H1 (cell line): ENCODE results near the gene HADHA. TPM values are rescaled to one million over a fixed set of nuclear protein-coding genes. Genes with fewer than 3 reads are reported as not detected.

Experiments used
- CTCF ChIA-PET: fragments of 300-600 bp; sonication (Branson Sonifier 250); formaldehyde crosslinking; loops from one replicate; lab custom pipeline; 2021; ENCODE audit not compliant: partially characterized antibody; lab: Charles Lee
- POLR2A ChIA-PET: fragments of 300-600 bp; sonication (Branson Sonifier 250); formaldehyde crosslinking; loops from one replicate; lab custom pipeline; 2021; ENCODE audit warnings: inconsistent platforms; ENCODE audit not compliant: partially characterized antibody; lab: Charles Lee
- DNase-seq, 2 experiments: peaks; one replicate each; pipeline versions ENCODE4 v3.0.0 to v3.0.0-alpha.2; 2010 to 2022; ENCODE audit warnings: low spot score in 2 of 2, low read depth in 1 of 2, mixed read lengths in 1 of 2
- FAIRE-seq: peaks from 2 replicates; lab custom pipeline; 2011; peaks lifted over from hg19 to GRCh38; lab: Jason Lieb, UNC
- H2AFZ ChIP-seq: 2 replicates; pipeline ENCODE4 v1.8.1; 2012; ENCODE audit warnings: low read length, inconsistent platforms
- H2AK5ac ChIP-seq: 2 replicates; pipeline ENCODE4 v1.6.1; 2013; ENCODE audit warnings: low read depth, low read length
- H2BK120ac ChIP-seq: replicated peaks from 2 replicates; pipeline ENCODE3; 2013; ENCODE audit warnings: low read depth, low read length, inconsistent platforms
- H2BK12ac ChIP-seq: 2 replicates; pipeline ENCODE4 v1.6.1; 2013; ENCODE audit warnings: low read depth, low read length
- H2BK15ac ChIP-seq: 2 replicates; pipeline ENCODE4 v1.6.1; 2013; ENCODE audit warnings: low read length
- H2BK20ac ChIP-seq: 2 replicates; pipeline ENCODE4 v1.6.1; 2013; ENCODE audit warnings: low read length
- H2BK5ac ChIP-seq: 2 replicates; pipeline ENCODE4 v1.6.1; 2013; ENCODE audit warnings: low read depth, low read length
- H3K14ac ChIP-seq: 2 replicates; pipeline ENCODE4 v1.6.1; 2013; ENCODE audit warnings: inconsistent platforms; ENCODE audit not compliant: insufficient read length
- H3K18ac ChIP-seq: 2 replicates; pipeline ENCODE4 v1.6.1; 2013; ENCODE audit warnings: low read length; ENCODE audit errors: extremely low read depth
- H3K23ac ChIP-seq: 2 replicates; pipeline ENCODE4 v1.6.1; 2013; ENCODE audit warnings: inconsistent platforms; ENCODE audit not compliant: insufficient read length
- H3K23me2 ChIP-seq: 2 replicates; pipeline ENCODE4 v1.6.1; 2013; ENCODE audit warnings: low read depth, low read length
- H3K27ac ChIP-seq: 2 replicates; pipeline ENCODE4 v1.6.1; 2011; ENCODE audit warnings: low read depth, low read length, inconsistent platforms
- H3K27me3 ChIP-seq, 4 experiments: replicated peaks in 1 of 4; 1 replicate in 1 of 4; 2 replicates in 3 of 4; pipeline versions ENCODE4 v1.6.1 to v1.8.1; 2011 to 2013; ENCODE audit warnings: low read length in 3 of 4, mild to moderate bottlenecking in 3 of 4, inconsistent platforms in 2 of 4, mixed read lengths in 2 of 4, moderate library complexity in 1 of 4; ENCODE audit not compliant: control insufficient read depth in 3 of 4, insufficient read depth in 3 of 4; ENCODE audit errors: extremely low read depth in 1 of 4
- H3K36me3 ChIP-seq, 4 experiments: 2 replicates each; pipeline versions ENCODE4 v1.6.1 to v1.8.1; 2011 to 2013; ENCODE audit warnings: mild to moderate bottlenecking in 4 of 4, low read length in 3 of 4, moderate library complexity in 2 of 4, control low read depth in 1 of 4, inconsistent platforms in 1 of 4; ENCODE audit not compliant: insufficient read depth in 4 of 4, control insufficient read depth in 2 of 4
- H3K4ac ChIP-seq: replicated peaks from 2 replicates; pipeline ENCODE3; 2013; ENCODE audit warnings: low read length, low read depth, mixed read lengths, inconsistent platforms; ENCODE audit not compliant: insufficient read length
- H3K4me1 ChIP-seq, 4 experiments: replicated peaks in 1 of 4; 1 replicate in 1 of 4; 2 replicates in 3 of 4; pipeline versions ENCODE4 v1.6.1 to v1.8.1; 2011 to 2013; ENCODE audit warnings: low read length in 3 of 4, inconsistent platforms in 2 of 4, mixed read lengths in 1 of 4; ENCODE audit not compliant: insufficient read depth in 4 of 4, control insufficient read depth in 3 of 4
- H3K4me2 ChIP-seq, 2 experiments: 2 replicates each; pipeline versions ENCODE4 v1.6.1 to v1.8.1; 2011 to 2013; ENCODE audit warnings: low read depth in 2 of 2, low read length in 2 of 2, control low read depth in 1 of 2, inconsistent platforms in 1 of 2, mild to moderate bottlenecking in 1 of 2; ENCODE audit not compliant: insufficient read depth in 1 of 2
- H3K4me3 ChIP-seq, 4 experiments: fragments of 200-600, 300-600 bp in 1 of 4; sonication (generic), shearing (Covaris generic), sonication (Bioruptor Twin) in 1 of 4; 2 replicates each; pipeline versions ENCODE4 v1.5.1 to v1.8.1; 2011 to 2016; ENCODE audit warnings: low read length in 4 of 4, low read depth in 3 of 4, control low read depth in 2 of 4, inconsistent platforms in 2 of 4, mild to moderate bottlenecking in 2 of 4, mixed read lengths in 1 of 4, moderate library complexity in 1 of 4; ENCODE audit not compliant: insufficient read depth in 2 of 4; ENCODE audit errors: extremely low read depth in 1 of 4
- H3K56ac ChIP-seq: replicated peaks from 2 replicates; pipeline ENCODE3; 2013; ENCODE audit warnings: low read depth, mild to moderate bottlenecking, mixed read lengths, low read length, inconsistent platforms; ENCODE audit not compliant: insufficient read length
- H3K79me1 ChIP-seq: 2 replicates; pipeline ENCODE4 v1.6.1; 2013; ENCODE audit warnings: low read depth, low read length, control low read depth
- H3K79me2 ChIP-seq, 2 experiments: 2 replicates each; pipeline versions ENCODE4 v1.6.1 to v1.8.1; 2012 to 2013; ENCODE audit warnings: low read length in 2 of 2, mild to moderate bottlenecking in 2 of 2, inconsistent platforms in 1 of 2; ENCODE audit not compliant: insufficient read depth in 2 of 2, control insufficient read depth in 1 of 2
- H3K9ac ChIP-seq, 4 experiments: replicated peaks in 1 of 4; 1 replicate in 1 of 4; 2 replicates in 3 of 4; pipeline versions ENCODE4 v1.6.1 to v1.8.1; 2011 to 2013; ENCODE audit warnings: low read depth in 3 of 4, low read length in 3 of 4, control low read depth in 2 of 4, mild to moderate bottlenecking in 2 of 4, moderate library complexity in 2 of 4, inconsistent platforms in 1 of 4; ENCODE audit errors: extremely low read depth in 1 of 4
- H3K9me3 ChIP-seq, 2 experiments: 2 replicates each; pipeline versions ENCODE4 v1.6.1 to v1.8.1; 2012 to 2013; ENCODE audit warnings: mild to moderate bottlenecking in 2 of 2, moderate library complexity in 2 of 2, control low read depth in 1 of 2, inconsistent platforms in 1 of 2, low read depth in 1 of 2, low read length in 1 of 2, mixed read lengths in 1 of 2; ENCODE audit not compliant: insufficient read depth in 2 of 2
- H4K20me1 ChIP-seq, 2 experiments: replicated peaks in 1 of 2; 2 replicates each; pipeline versions ENCODE3 to v1.8.1; 2011 to 2013; ENCODE audit warnings: inconsistent platforms in 2 of 2, low read length in 2 of 2, mild to moderate bottlenecking in 1 of 2; ENCODE audit not compliant: insufficient read depth in 2 of 2, control insufficient read depth in 1 of 2
- H4K5ac ChIP-seq: 2 replicates; pipeline ENCODE4 v1.6.1; 2013; ENCODE audit warnings: low read length, low read depth, mixed read lengths, inconsistent platforms; ENCODE audit not compliant: insufficient read length
- H4K8ac ChIP-seq: 2 replicates; pipeline ENCODE4 v1.8.0; 2013; ENCODE audit warnings: mild to moderate bottlenecking, moderate library complexity, low read length, inconsistent platforms; ENCODE audit not compliant: insufficient read depth; ENCODE audit errors: extremely low read depth
- H4K91ac ChIP-seq: replicated peaks from 2 replicates; pipeline ENCODE3; 2013; ENCODE audit warnings: low read length, mixed read lengths, inconsistent platforms; ENCODE audit not compliant: insufficient read length
- CHD2 ChIP-seq: IDR thresholded peaks from 2 replicates; pipeline ENCODE4 v1.6.1; 2012; ENCODE audit warnings: low read length, improper control_type of control experiment
- CREB1 ChIP-seq: IDR thresholded peaks from 2 replicates; pipeline ENCODE4 v1.6.1; 2012; ENCODE audit warnings: inconsistent platforms
- CTCF ChIP-seq, 3 experiments: IDR thresholded peaks; 1 replicate in 2 of 3; 2 replicates in 1 of 3; pipeline versions ENCODE4 v1.5.1 to v1.6.1; 2011; ENCODE audit warnings: low read length in 3 of 3, mild to moderate bottlenecking in 3 of 3, inconsistent platforms in 2 of 3, low read depth in 1 of 3, moderate library complexity in 1 of 3; ENCODE audit not compliant: insufficient read depth in 1 of 3; ENCODE audit errors: control extremely low read depth in 1 of 3
- EGR1 ChIP-seq: IDR thresholded peaks from 2 replicates; pipeline ENCODE4 v1.6.1; 2011; ENCODE audit warnings: low read depth, low read length, borderline replicate concordance
- MAX ChIP-seq: IDR thresholded peaks from 2 replicates; pipeline ENCODE4 v1.6.1; 2012; ENCODE audit warnings: inconsistent platforms
- TAF7 ChIP-seq: optimal IDR thresholded peaks from 2 replicates; pipeline ENCODE3; 2011; ENCODE audit warnings: low read depth, mild to moderate bottlenecking, inconsistent platforms, low read length, moderate library complexity, borderline replicate concordance
- TEAD4 ChIP-seq: IDR thresholded peaks from 2 replicates; pipeline ENCODE4 v1.6.1; 2012; ENCODE audit warnings: low read depth, low read length, inconsistent platforms, mixed read lengths
- WGBS, 2 experiments: shearing (Covaris generic) in 1 of 2; methylation state at CpG; one replicate each; pipeline versions ENCODE4 v1.1.6 to v1.1.7; 2013 to 2015; ENCODE audit warnings: low lambda C conversion rate in 2 of 2, mixed read lengths in 2 of 2, inconsistent platforms in 1 of 2, low coverage in 1 of 2, missing lambda C conversion rate in 1 of 2; ENCODE audit not compliant: insufficient replicate concordance in 2 of 2, insufficient coverage in 1 of 2, insufficient read length in 1 of 2; ENCODE audit errors: extremely low coverage in 1 of 2, missing lambda C conversion rate in 1 of 2; 5-methylcytosine and 5-hydroxymethylcytosine counted together
- polyA plus RNA-seq, 7 experiments: library from polyadenylated mRNA; depleted of rRNA in 3 of 7; stranded (reverse) in 5 of 7; unstranded in 2 of 7; fragments of >200 nt in 5 of 7; fragments of 200-250 nt in 2 of 7; gene quantifications; 1 replicate in 5 of 7; 2 replicates in 1 of 7; 4 replicates in 1 of 7; pipeline versions ENCODE4 v1.2.1 to v1.2.3, GENCODE V29; 2011 to 2013; ENCODE audit warnings: missing spikeins in 2 of 7, mixed read lengths in 2 of 7
- total RNA-seq: library from RNA; stranded (reverse); fragmentation: NEBNext Ultra II Directional; extraction: Animal tissue kit (Norgen Biotek cat#: 25700); gene quantifications from 2 replicates; pipeline ENCODE4 v1.2.1, GENCODE V29; 2021

Gene HADHA
- total and polyA plus RNA-seq, 2 of the 8 experiments (the other 6 are each of a cell fraction or from before 2014, with no cell fraction given) = 64.6 to 131 TPM

DNA sequence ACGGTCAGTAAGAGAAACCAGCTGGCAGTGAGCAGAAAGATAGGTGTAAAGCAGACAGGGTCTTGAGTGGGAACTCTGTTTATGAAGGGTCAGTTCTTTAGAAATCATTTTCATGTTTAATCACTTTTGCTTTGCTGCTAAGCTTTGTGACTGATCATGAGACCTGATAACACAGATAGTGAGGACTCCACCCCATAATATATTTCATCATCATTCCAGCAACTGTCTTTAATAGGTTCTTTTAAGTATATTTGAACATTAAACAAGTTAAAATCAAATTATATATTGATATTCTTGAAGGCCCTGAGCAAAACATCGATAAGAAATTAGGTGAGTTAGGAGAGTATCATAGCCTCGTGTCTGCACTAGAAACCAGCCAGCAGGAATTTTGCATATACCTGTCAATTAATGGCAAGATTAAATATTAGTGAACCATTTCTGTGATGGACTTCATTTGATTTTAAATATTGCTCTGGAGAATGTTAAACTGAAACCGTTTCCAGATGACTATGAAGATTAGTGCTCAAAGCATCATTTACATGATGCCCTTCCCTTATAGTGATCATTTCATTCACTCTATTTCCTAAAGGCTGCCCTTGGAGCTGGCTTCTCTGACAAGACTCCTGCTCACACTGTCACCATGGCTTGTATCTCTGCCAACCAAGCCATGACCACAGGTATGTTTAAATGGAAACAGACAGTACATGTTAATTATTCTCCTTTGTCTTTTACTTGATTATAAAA, 32.2 kb upstream of the HADHA start:
- TF ChIP-seq TAF7 = no peak
- TF ChIP-seq EGR1 = no peak
- TF ChIP-seq CHD2 = no peak
- TF ChIP-seq CREB1 = no peak
- no peak for TF ChIP-seq TEAD4
- TF ChIP-seq CTCF (IDR thresholded peaks at IDR 0.05; ENCODE audit: control extremely low read depth in 1 of 3, insufficient read depth in 1 of 3, low read depth in 1 of 3, low read length in 3 of 3) = no peak
- no peak for TF ChIP-seq MAX
- TF ChIP-seq, all 59 proteins: peak for 0
- Histone ChIP-seq H3K56ac (no peak overlapping the region), H3K4me2 (no peak overlapping the region), H2BK20ac (no peak overlapping the region), H3K23ac (no peak overlapping the region), H2AFZ (no peak overlapping the region), H3K4me1 (no peaks in the 10 kb centered on the region), H3K9me3 (no peaks in the 10 kb centered on the region), H3K14ac (no peak overlapping the region), H4K91ac (no peak overlapping the region), H3K27ac (no peak overlapping the region), H2BK120ac (no peak overlapping the region), H2BK12ac (no peak overlapping the region), H3K79me2 (no peaks in the 10 kb centered on the region), H3K36me3 (peaks cover 9 to 43% (median 26%) of the 10 kb centered on the region in 4 experiments; a peak in 7 of 8 replicates), H4K20me1 (peaks cover 0 to 2% of the 10 kb centered on the region in 2 experiments), H4K8ac (no peak overlapping the region), H3K4me3 (no peak overlapping the region), H2AK5ac (no peak overlapping the region), H2BK5ac (no peak overlapping the region), H3K9ac (no peak overlapping the region), H3K4ac (no peak overlapping the region), H3K27me3 (peaks cover 0 to 1% (median 0%) of the 10 kb centered on the region in 4 experiments; a peak in 1 of 7 replicates), H3K18ac (no peak overlapping the region), H2BK15ac (no peak overlapping the region), H4K5ac (no peak overlapping the region), H3K79me1 (no peaks in the 10 kb centered on the region), H3K23me2 (no peaks in the 10 kb centered on the region)
- FAIRE-seq = no peak
- POLR2A ChIA-PET = interaction anchor here (0.6 to 1.6 kb wide), 2 partner anchors 23 to 335 kb away, joined by 3 to 4 read pairs; no protein-coding TSS in a partner anchor
- CTCF ChIA-PET = interaction anchor here (3.3 kb wide), 1 partner anchor 37 kb away, joined by 11 read pairs; no protein-coding TSS in a partner anchor
- DNase-seq = no peak
- 88% methylated on average over 4 of the region's 4 CpGs; no CpG with 5 or more reads in 1 of the 2 experiments for WGBS, 2 experiments
